Esophagus squamous epithelium (tissue), 5 donors: ENCODE measurements around the gene SMIM38. TPM values are rescaled to one million over a fixed set of nuclear protein-coding genes. Genes with fewer than 3 reads are reported as not detected.

ENCODE experiments used
- DNase-seq: peaks from one replicate; lab custom pipeline; 2025; lab: John Stamatoyannopoulos, UW
- H3K27ac ChIP-seq, 4 donors: fragments of 200-600 bp; sonication (generic); one replicate each; pipeline ENCODE4 v1.5.1; 2016 to 2019; ENCODE audit warnings: mild to moderate bottlenecking in 1 of 4
- H3K27me3 ChIP-seq, 4 donors: fragments of 200-600 bp; sonication (generic); 1 replicate in 3 of 4; 2 replicates in 1 of 4; pipeline versions ENCODE4 v1.5.1 to v1.6.0; 2017 to 2021; ENCODE audit warnings: antibody characterized with exemption in 1 of 4
- H3K36me3 ChIP-seq, 3 donors: fragments of 200-600 bp; sonication (generic); one replicate each; pipeline ENCODE4 v1.5.1; 2016 to 2019
- H3K4me1 ChIP-seq, 3 donors: fragments of 200-600 bp; sonication (generic); one replicate each; pipeline ENCODE4 v1.5.1; 2017 to 2019
- H3K4me3 ChIP-seq, 4 donors: fragments of 200-600 bp; sonication (generic); 1 replicate in 3 of 4; 2 replicates in 1 of 4; pipeline ENCODE4 v1.5.1; 2016 to 2019; ENCODE audit warnings: mild to moderate bottlenecking in 2 of 4, moderate library complexity in 1 of 4
- H3K9me3 ChIP-seq, 3 donors: fragments of 200-600 bp; sonication (generic); one replicate each; pipeline ENCODE4 v1.5.1; 2016 to 2019
- CTCF ChIP-seq, 6 experiments: fragments of 450-650 bp in 4 of 6; fragments of 200-600 bp in 2 of 6; sonication (generic) in 2 of 6; IDR thresholded peaks; one replicate each; pipeline ENCODE4 v1.5.1; 2016 to 2019; ENCODE audit warnings: antibody characterized with exemption in 6 of 6, mild to moderate bottlenecking in 4 of 6, moderate library complexity in 4 of 6
- POLR2A ChIP-seq, 4 donors: fragments of 450-650 bp; IDR thresholded peaks; one replicate each; pipeline ENCODE4 v1.6.1; 2017; ENCODE audit warnings: antibody characterized with exemption in 4 of 4, mild to moderate bottlenecking in 4 of 4, moderate library complexity in 3 of 4
- WGBS, 2 donors: methylation state at CpG; one replicate each; pipeline ENCODE4 v1.1.5; 2018; 5-methylcytosine and 5-hydroxymethylcytosine counted together
- intact Hi-C: fragments of 100-400 bp; cut with DNase I; formaldehyde crosslinking; loops from one replicate; pipeline ENCODE4 v1.15.0; 2022
- total RNA-seq, 4 donors: library from RNA; depleted of rRNA; stranded (reverse); fragments of >200 nt; gene quantifications; one replicate each; pipeline ENCODE4 v1.1.0, GENCODE V29; 2016
- donor health status: DM: yes; HTN: yes; CAD: no.

Gene SMIM38
- total RNA-seq, 4 donors from 2014 or later: 0.15 to 0.19 TPM; not detected in 2

- Histone ChIP-seq H3K36me3 (no peaks in the 10 kb centered on the region), H3K4me1 (no peaks in the 10 kb centered on the region)
- WGBS, 2 donors: 67 to 77% methylated on average over 1 of the region's 1 CpG
These were observed 38.7 kb downstream of the SMIM38 start for GRCh38 chr11:69194396-69194795.

GRCh38 chr11:69194956-69195355 is 39.2 kb downstream of the SMIM38 start:
- Histone ChIP-seq H3K9me3 (no peaks in the 10 kb centered on the region), H3K4me3 (no peak overlapping the region), H3K27ac (no peak overlapping the region), H3K4me1 (peaks cover 0 to 1% (median 0%) of the 10 kb centered on the region in 3 donors), H3K27me3 (no peaks in the 10 kb centered on the region), H3K36me3 (no peaks in the 10 kb centered on the region)
- intact Hi-C loops: no loop called here
- TF ChIP-seq CTCF (IDR thresholded peaks at IDR 0.05) (no peak), POLR2A (IDR thresholded peaks at IDR 0.05) (no peak)
- DNase-seq: no peak
- 46 to 47% methylated on average over 4 of the region's 6 CpGs for WGBS, 2 donors

More at GRCh38 chr11:69194396-69194795, 38.7 kb downstream of the SMIM38 start:
- DNase-seq: no peak
- intact Hi-C loops: no loop called here
- TF ChIP-seq POLR2A (IDR thresholded peaks at IDR 0.05) (no peak), CTCF (IDR thresholded peaks at IDR 0.05) (no peak)
- no peak overlapping the region for H3K27ac ChIP-seq
- H3K4me3 ChIP-seq: no peak overlapping the region
- no peaks in the 10 kb centered on the region for H3K27me3 ChIP-seq
- H3K9me3 ChIP-seq: no peaks in the 10 kb centered on the region

GRCh38 chr11:69195824-69196782 is 40.4 kb downstream of the SMIM38 start:
- H3K27me3 ChIP-seq: peaks cover 0 to 7% (median 0%) of the 10 kb centered on the region in 4 donors
- no peak overlapping the region for H3K27ac ChIP-seq
- no peaks in the 10 kb centered on the region for H3K36me3 ChIP-seq
- no peak for DNase-seq
- H3K4me3 ChIP-seq: no peak overlapping the region
- WGBS, 2 donors: 84 to 87% methylated on average over 14 to 25 of the region's 35 CpGs
- TF ChIP-seq CTCF (IDR thresholded peaks at IDR 0.05): no peak
- no peak for TF ChIP-seq POLR2A (IDR thresholded peaks at IDR 0.05)
- no peaks in the 10 kb centered on the region for H3K9me3 ChIP-seq
- H3K4me1 ChIP-seq: peaks cover 0 to 9% (median 0%) of the 10 kb centered on the region in 3 donors
- intact Hi-C loops: no loop called here

- intact Hi-C loops: no loop called here
- Histone ChIP-seq H3K4me3 (no peak overlapping the region), H3K27me3 (peaks cover 0 to 7% (median 0%) of the 10 kb centered on the region in 4 donors), H3K36me3 (no peaks in the 10 kb centered on the region), H3K27ac (no peak overlapping the region), H3K9me3 (no peaks in the 10 kb centered on the region), H3K4me1 (peaks cover 0 to 9% (median 0%) of the 10 kb centered on the region in 3 donors)
- no peak for TF ChIP-seq CTCF (IDR thresholded peaks at IDR 0.05)
- no peak for TF ChIP-seq POLR2A (IDR thresholded peaks at IDR 0.05)
- DNase-seq: no peak
- WGBS, 2 donors: 82 to 90% methylated on average over 6 to 9 of the region's 14 CpGs
These were observed 41.0 kb downstream of the SMIM38 start for GRCh38 chr11:69196783-69197169.
